ENCODE results near the gene SMAD6. TPM values are rescaled to one million over a fixed set of nuclear protein-coding genes. Genes with fewer than 3 reads are reported as not detected.

SMAD6 gene
- total RNA-seq, 2 donors from 2014 or later = 190 to 213 TPM

- Mint-ChIP-seq H3K27me3 (ENCODE audit: insufficient read depth) (peaks cover 2% of the 10 kb centered on the region), H3K36me3 (ENCODE audit: low read depth) (no peaks in the 10 kb centered on the region), H3K4me3 (no peak overlapping the region), H3K9me3 (no peaks in the 10 kb centered on the region), H3K4me1 (peaks cover 46% of the 10 kb centered on the region), H3K27ac (no peak overlapping the region)
- no peak for TF ChIP-seq CTCF (conservative IDR thresholded peaks at IDR 0.05)
- no peaks in the 10 kb centered on the region for H3K36me3 ChIP-seq (ENCODE audit: control insufficient read depth, insufficient read depth, low read length)
- H3K4me3 ChIP-seq (ENCODE audit: low read length) = no peak overlapping the region
- H3K9ac ChIP-seq (ENCODE audit: extremely low read depth, low read length, poor library complexity, severe bottlenecking) = no peak overlapping the region
- H3K27ac ChIP-seq (ENCODE audit: low read depth, low read length) = no peak overlapping the region
- no peaks in the 10 kb centered on the region for H3K9me3 ChIP-seq (ENCODE audit: control insufficient read depth, low read length)
- DNase-seq = no peak
- peaks cover 16% of the 10 kb centered on the region for H3K4me1 ChIP-seq (ENCODE audit: control insufficient read depth, insufficient read depth, low read length)
- no peaks in the 10 kb centered on the region for H3K27me3 ChIP-seq (ENCODE audit: control insufficient read depth, insufficient read depth, low read length, poor library complexity, severe bottlenecking)
- 89 to 92% methylated on average over 4 of the region's 4 CpGs for WGBS, 2 experiments (ENCODE audit: insufficient coverage in 1 of 2, insufficient read length in 1 of 2)
Measured at GRCh38 chr15:66696770-66697169, 5.3 kb upstream of the SMAD6 start.

DNA sequence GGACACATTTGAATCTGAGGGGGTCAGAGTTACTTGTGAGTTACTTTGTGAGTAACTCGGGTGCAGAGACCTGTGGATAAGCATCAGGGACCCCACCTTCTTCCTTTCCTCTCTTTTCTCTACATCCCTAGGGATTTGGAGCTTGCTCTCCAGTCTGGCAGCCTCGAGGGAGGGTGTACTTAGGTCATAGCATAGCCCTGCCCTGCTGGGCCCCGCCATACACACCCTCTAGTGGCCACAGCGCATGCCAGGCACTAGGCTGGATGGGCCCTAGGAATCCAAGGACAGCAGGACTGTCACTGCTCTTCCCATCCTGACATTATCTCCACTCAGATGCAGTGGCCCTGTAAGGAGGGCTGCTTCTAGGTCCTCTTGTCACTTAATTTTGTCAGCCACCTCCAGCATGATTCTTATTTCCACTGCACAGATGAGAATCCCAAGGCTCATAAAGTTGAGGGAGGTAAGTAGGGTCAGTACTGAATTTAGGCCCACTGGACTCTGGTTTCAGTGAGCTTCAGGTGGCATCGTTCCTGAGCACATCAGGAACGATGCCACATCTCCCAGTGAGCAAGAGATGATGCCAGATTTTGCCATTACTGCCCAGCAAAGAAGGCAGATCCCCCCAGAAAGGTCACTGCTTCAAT lies 3.6 kb upstream of the SMAD6 start:
- TF ChIP-seq CTCF (conservative IDR thresholded peaks at IDR 0.05) = peak; percentile 95
- H3K36me3 ChIP-seq (ENCODE audit: control insufficient read depth, insufficient read depth, low read length) = no peaks in the 10 kb centered on the region
- peaks cover 2% of the 10 kb centered on the region for H3K27me3 Mint-ChIP-seq (ENCODE audit: insufficient read depth)
- peaks cover 8% of the 10 kb centered on the region for H3K4me1 ChIP-seq (ENCODE audit: control insufficient read depth, insufficient read depth, low read length)
- no peak overlapping the region for H3K9ac ChIP-seq (ENCODE audit: extremely low read depth, low read length, poor library complexity, severe bottlenecking)
- H3K4me3 Mint-ChIP-seq = no peak overlapping the region
- H3K4me3 ChIP-seq (ENCODE audit: low read length) = no peak overlapping the region
- peaks cover 36% of the 10 kb centered on the region for H3K4me1 Mint-ChIP-seq
- H3K27me3 ChIP-seq (ENCODE audit: control insufficient read depth, insufficient read depth, low read length, poor library complexity, severe bottlenecking) = no peaks in the 10 kb centered on the region
- WGBS, 2 experiments (ENCODE audit: insufficient coverage in 1 of 2, insufficient read length in 1 of 2) = 36 to 44% methylated on average over 3 to 6 of the region's 6 CpGs
- peak overlapping the region; percentile 63 for H3K27ac Mint-ChIP-seq
- no peaks in the 10 kb centered on the region for H3K9me3 ChIP-seq (ENCODE audit: control insufficient read depth, low read length)
- H3K27ac ChIP-seq (ENCODE audit: low read depth, low read length) = no peak overlapping the region
- peak; percentile 94 for DNase-seq
- H3K9me3 Mint-ChIP-seq = no peaks in the 10 kb centered on the region
- H3K36me3 Mint-ChIP-seq (ENCODE audit: low read depth) = no peaks in the 10 kb centered on the region

GRCh38 chr15:66698971-66699370 lies 3.1 kb upstream of the SMAD6 start:
- Mint-ChIP-seq H3K4me1 (peaks cover 36% of the 10 kb centered on the region), H3K9me3 (no peaks in the 10 kb centered on the region), H3K36me3 (ENCODE audit: low read depth) (no peaks in the 10 kb centered on the region), H3K27ac (peak overlapping the region; percentile 63), H3K4me3 (no peak overlapping the region), H3K27me3 (ENCODE audit: insufficient read depth) (peaks cover 2% of the 10 kb centered on the region)
- H3K27me3 ChIP-seq (ENCODE audit: control insufficient read depth, insufficient read depth, low read length, poor library complexity, severe bottlenecking) = no peaks in the 10 kb centered on the region
- peaks cover 8% of the 10 kb centered on the region for H3K4me1 ChIP-seq (ENCODE audit: control insufficient read depth, insufficient read depth, low read length)
- no peak for TF ChIP-seq CTCF (conservative IDR thresholded peaks at IDR 0.05)
- DNase-seq = peak; percentile 82
- no peak overlapping the region for H3K27ac ChIP-seq (ENCODE audit: low read depth, low read length)
- H3K36me3 ChIP-seq (ENCODE audit: control insufficient read depth, insufficient read depth, low read length) = peaks cover 1% of the 10 kb centered on the region
- no peaks in the 10 kb centered on the region for H3K9me3 ChIP-seq (ENCODE audit: control insufficient read depth, low read length)
- H3K9ac ChIP-seq (ENCODE audit: extremely low read depth, low read length, poor library complexity, severe bottlenecking) = no peak overlapping the region
- no peak overlapping the region for H3K4me3 ChIP-seq (ENCODE audit: low read length)
- 64 to 79% methylated on average over 3 to 6 of the region's 6 CpGs for WGBS, 2 experiments (ENCODE audit: insufficient coverage in 1 of 2, insufficient read length in 1 of 2)
